HAP-1 (cell line): Measurements from ENCODE around the gene TOX2.

Experiments used
- DNase-seq, 2 experiments: peaks; one replicate each; pipeline ENCODE4 v3.0.0-alpha.2; 2016 to 2020; ENCODE audit warnings: low spot score in 2 of 2
- H3K27me3 ChIP-seq: fragments of 250-450 bp; sonication (Bioruptor Pico); 2 replicates; pipeline ENCODE4 v1.5.1; 2020; ENCODE audit warnings: low read depth, mild to moderate bottlenecking, moderate library complexity
- H3K36me3 ChIP-seq: fragments of 250-450 bp; sonication (Bioruptor Pico); replicated peaks from 2 replicates; pipeline ENCODE4 v1.5.1; 2020; ENCODE audit warnings: mild to moderate bottlenecking
- H3K4me1 ChIP-seq: fragments of 250-450 bp; sonication (Bioruptor Pico); 2 replicates; pipeline ENCODE4 v1.5.1; 2020; ENCODE audit warnings: mild to moderate bottlenecking
- H3K4me3 ChIP-seq: fragments of 250-450 bp; sonication (Bioruptor Pico); 2 replicates; pipeline ENCODE4 v1.5.1; 2020; ENCODE audit warnings: mild to moderate bottlenecking, moderate library complexity
- H3K9me3 ChIP-seq: fragments of 250-450 bp; sonication (Bioruptor Pico); 2 replicates; pipeline ENCODE4 v1.5.1; 2020; ENCODE audit warnings: mild to moderate bottlenecking, moderate library complexity
- in situ Hi-C: fragments of 300-500 bp; cut with MboI; formaldehyde crosslinking; loops from 3 replicates; pipeline ENCODE4 v1.14.3; 2020; ENCODE audit warnings: low sequenced_read_pairs, inconsistent platforms, mixed read lengths

TOX2 gene

DNA sequence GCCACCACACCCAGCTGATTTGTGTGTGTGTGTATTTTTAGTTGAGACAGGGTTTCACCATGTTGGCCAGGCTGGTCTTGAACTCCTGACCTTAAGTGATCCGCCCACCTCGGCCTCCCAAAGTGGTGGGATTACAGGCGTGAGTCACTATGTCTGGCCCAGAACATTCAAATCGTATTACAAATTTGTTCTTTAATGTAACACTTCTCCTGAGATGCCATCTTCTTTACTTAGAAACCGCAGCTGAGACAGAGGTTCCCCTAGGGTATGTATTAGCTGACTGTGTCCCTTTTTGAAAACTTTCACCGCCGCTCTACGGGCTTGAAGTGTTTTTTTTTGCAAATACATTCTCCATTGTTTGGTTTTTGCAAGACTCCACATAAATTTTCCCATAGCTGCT, 62.6 kb downstream of the TOX2 start:
- no peak for DNase-seq
- Histone ChIP-seq H3K4me3 (no peak overlapping the region), H3K27me3 (no peaks in the 10 kb centered on the region), H3K36me3 (no peaks in the 10 kb centered on the region), H3K4me1 (peaks cover 3% of the 10 kb centered on the region; the same call in 1 of the 2 replicates), H3K9me3 (no peaks in the 10 kb centered on the region)
- in situ Hi-C loops, result no loop called here

DNA sequence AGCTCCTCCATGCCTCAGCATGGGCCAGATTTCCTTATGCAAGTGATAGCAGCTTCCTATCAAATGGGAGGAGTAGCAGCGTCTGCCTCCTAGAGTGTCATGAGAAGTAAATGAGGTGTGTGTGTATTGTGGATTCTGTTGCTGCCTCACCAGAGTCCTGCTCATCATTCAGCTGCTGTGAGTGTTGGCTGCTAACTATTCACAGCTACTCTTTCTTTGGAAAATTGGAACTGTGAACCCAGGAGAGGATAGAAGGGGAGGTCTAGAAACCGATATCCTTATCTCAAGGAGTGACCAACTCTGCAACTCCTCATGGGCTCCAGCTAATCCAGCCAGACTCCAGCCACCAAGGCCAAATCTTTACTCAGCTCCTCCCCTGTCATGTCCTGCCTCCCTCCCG, 63.3 kb downstream of the TOX2 start:
- Histone ChIP-seq H3K4me1 (peaks cover 3% of the 10 kb centered on the region; the same call in 1 of the 2 replicates), H3K9me3 (no peaks in the 10 kb centered on the region), H3K36me3 (no peaks in the 10 kb centered on the region), H3K4me3 (no peak overlapping the region), H3K27me3 (no peaks in the 10 kb centered on the region)
- in situ Hi-C loops, result no loop called here
- no peak for DNase-seq

DNA sequence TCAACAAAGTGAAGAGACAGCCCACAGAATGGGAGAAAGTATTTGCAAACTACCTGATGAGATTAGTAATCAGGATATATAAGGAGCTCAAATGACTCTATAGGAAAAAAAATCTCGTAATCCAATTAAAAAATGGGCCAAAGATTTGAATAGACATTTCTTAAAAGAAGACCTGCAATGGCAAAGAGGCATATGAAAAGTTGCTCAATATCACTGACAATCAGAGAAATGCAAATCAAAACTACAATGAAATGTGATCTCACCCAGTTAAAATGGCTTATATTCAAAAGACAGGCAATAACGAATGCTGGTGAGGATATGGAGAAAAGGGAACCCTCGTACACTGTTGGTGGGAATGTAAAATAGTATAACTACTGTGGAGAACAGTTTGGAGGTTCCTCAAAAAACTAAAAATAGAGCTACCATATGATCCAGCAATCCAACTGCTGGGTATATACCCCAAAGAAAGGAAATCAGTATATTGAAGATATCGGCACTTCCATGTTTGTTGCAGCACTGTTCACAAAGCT, 65.0 kb downstream of the TOX2 start:
- no peaks in the 10 kb centered on the region for H3K9me3 ChIP-seq
- H3K36me3 ChIP-seq, result no peaks in the 10 kb centered on the region
- H3K27me3 ChIP-seq, result no peaks in the 10 kb centered on the region
- H3K4me3 ChIP-seq, result no peak overlapping the region
- in situ Hi-C loops, result no loop called here
- no peak for DNase-seq
- peaks cover 3% of the 10 kb centered on the region; the same call in 1 of the 2 replicates for H3K4me1 ChIP-seq

DNA sequence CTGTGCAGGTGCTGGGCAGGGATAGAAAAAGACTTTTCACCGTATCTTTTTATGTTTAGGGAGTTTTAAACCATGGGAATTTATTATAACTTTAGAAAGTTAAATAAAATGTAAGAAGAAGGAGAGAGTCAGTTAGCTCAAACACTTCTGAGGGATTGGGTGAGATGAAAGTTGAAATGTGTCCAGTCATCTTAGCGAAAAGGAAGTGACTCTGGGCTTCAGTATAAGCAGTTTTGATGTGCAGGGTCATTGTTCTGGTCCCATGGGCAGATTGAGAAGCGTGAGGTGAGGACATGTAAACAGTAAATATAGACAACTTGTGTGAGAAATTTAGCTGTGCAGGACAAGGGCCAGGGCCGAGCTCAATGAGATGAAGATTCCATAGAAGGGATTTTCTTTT, 66.9 kb downstream of the TOX2 start:
- in situ Hi-C loops, result no loop called here
- Histone ChIP-seq H3K9me3 (no peaks in the 10 kb centered on the region), H3K27me3 (no peaks in the 10 kb centered on the region), H3K4me3 (no peak overlapping the region), H3K36me3 (no peaks in the 10 kb centered on the region), H3K4me1 (peaks cover 3% of the 10 kb centered on the region; the same call in 1 of the 2 replicates)
- no peak for DNase-seq

DNA sequence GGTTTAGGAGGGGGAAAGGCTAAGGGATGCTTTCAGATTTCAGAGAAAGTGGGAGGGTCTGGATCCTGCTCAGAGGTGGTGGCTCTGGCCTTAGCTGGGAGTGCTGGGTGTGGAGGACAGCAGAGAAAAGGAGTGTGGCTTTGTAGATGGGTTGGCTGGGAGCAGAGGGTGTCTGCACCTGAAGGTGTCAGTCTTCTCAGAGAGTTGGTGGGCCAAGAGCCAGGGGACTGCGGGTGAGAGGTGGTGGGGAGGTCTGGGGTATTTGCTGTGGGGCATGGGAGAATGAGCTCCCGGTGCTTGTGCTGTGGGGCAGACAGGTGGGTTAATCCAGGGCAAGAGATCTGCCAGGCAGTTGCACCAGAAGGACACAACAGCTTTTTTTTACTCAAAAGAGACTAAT, 67.4 kb downstream of the TOX2 start:
- no peak for DNase-seq
- Histone ChIP-seq H3K27me3 (no peaks in the 10 kb centered on the region), H3K36me3 (no peaks in the 10 kb centered on the region), H3K4me3 (no peak overlapping the region), H3K9me3 (no peaks in the 10 kb centered on the region), H3K4me1 (peaks cover 3% of the 10 kb centered on the region; the same call in 1 of the 2 replicates)
- in situ Hi-C loops, result no loop called here

DNA sequence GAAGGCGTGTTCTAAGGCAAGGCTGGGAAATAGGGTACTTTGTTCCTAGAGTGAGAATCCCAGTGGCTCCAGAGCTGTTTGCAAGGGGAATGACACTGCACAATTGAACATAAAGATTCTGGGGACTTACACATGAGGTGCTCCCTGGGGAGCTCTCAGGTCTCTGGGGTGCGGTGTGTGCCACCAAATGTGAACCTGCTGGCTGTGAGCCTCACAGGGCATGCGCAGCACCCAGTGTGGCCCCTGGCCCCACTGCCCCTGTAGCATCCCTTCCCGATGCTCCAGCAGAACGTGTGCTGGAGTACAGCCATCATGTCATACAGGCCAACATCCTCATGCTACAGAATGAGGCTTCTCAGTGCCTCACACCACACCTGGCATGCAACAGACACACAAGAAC, 68.2 kb downstream of the TOX2 start:
- H3K36me3 ChIP-seq, result no peaks in the 10 kb centered on the region
- H3K4me1 ChIP-seq, result peaks cover 3% of the 10 kb centered on the region; the same call in 1 of the 2 replicates
- H3K9me3 ChIP-seq, result no peaks in the 10 kb centered on the region
- H3K27me3 ChIP-seq, result no peaks in the 10 kb centered on the region
- H3K4me3 ChIP-seq, result no peak overlapping the region
- DNase-seq, result no peak
- in situ Hi-C loops, result no loop called here

DNA sequence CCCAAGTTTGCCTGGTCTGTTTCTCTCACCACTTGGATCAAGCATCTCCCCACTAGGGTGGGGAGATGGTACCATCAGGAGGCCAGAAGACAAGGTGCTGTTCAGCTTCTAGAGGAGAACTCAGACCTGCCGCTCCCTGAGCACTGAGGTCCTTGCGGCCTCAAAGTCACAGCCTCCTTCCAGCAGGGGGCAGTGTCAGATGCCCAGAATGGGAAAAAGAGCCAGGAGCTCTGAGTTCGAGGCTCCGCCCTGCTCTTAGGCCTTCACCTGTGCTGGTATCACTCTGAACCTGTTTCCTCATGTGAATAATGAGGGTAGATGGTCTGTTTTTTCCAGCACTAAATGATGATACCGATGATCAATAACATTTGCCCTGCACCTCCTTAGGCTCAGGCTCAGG, 68.7 kb downstream of the TOX2 start:
- H3K4me3 ChIP-seq, result no peak overlapping the region
- in situ Hi-C loops, result no loop called here
- DNase-seq, result peak in 1 of 2 experiments; percentile 37
- H3K36me3 ChIP-seq, result no peaks in the 10 kb centered on the region
- H3K4me1 ChIP-seq, result peaks cover 3% of the 10 kb centered on the region; the same call in 1 of the 2 replicates
- H3K27me3 ChIP-seq, result no peaks in the 10 kb centered on the region
- H3K9me3 ChIP-seq, result no peaks in the 10 kb centered on the region

DNA sequence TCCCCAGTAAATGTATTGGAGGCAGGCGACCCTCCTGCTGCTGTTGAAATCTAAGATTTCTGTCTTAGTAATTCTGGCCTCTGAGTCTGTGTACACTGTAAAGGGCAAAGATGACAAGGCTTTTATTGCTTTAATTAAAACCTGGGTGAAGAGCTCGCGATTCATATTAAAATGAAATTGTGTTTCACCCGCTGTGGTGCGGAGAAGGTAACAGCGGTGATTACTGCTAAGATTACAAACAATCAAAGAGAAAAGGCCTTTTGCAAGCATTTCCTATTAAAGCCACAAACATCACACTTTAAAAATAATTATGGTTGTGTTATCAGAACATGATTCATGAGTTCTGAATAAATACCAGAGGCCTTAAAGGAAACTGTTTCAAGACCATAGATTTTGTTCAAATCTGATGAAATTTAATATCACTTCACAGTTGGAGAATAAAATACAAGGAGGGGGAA, 69.3 kb downstream of the TOX2 start:
- Histone ChIP-seq H3K9me3 (no peaks in the 10 kb centered on the region), H3K27me3 (no peaks in the 10 kb centered on the region), H3K4me3 (no peak overlapping the region), H3K4me1 (peaks cover 3% of the 10 kb centered on the region; the same call in 1 of the 2 replicates), H3K36me3 (no peaks in the 10 kb centered on the region)
- in situ Hi-C loops, result no loop called here
- no peak for DNase-seq

DNA sequence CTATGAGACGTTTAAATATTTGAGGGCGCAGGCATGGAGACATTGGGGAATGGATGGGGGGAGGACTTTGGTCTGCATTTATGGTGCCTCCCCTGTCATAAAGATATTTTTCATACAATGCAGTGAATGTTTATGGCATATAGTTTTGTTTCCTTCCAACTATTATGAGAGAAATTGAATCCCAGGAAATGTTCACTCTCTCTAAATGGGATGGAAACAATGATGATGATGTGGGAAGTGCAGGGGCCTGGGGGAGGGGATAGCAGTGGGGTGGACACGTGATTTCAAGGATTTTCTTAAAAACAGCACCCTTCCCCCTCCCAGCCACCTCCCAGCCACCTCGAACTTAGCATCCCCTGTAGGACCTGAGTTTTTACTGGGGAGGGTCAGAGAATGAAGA, 69.9 kb downstream of the TOX2 start:
- no peak for DNase-seq
- no peak overlapping the region for H3K4me3 ChIP-seq
- peaks cover 3% of the 10 kb centered on the region; the same call in 1 of the 2 replicates for H3K4me1 ChIP-seq
- H3K9me3 ChIP-seq, result no peaks in the 10 kb centered on the region
- H3K27me3 ChIP-seq, result no peaks in the 10 kb centered on the region
- H3K36me3 ChIP-seq, result no peaks in the 10 kb centered on the region
- in situ Hi-C loops, result no loop called here

DNA sequence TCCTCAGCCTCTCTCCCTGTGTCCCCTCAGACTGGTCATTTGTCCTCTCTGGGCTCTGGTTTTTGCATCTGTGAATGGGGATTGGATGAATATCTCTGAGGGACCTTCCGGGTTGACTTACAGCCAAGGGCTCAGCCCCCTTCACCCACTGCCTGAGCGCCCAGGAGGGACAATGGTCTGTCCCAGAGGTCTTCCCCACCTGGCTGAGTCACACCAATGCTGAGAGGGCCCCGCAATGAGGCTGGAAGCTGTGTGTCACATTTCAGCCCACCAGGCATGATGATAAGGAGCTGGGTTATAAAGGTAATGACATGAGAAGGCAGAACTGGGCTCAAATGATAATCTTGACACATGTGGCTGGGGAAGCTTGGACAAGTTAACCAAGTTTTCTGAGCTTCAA, 70.5 kb downstream of the TOX2 start:
- H3K27me3 ChIP-seq, result no peaks in the 10 kb centered on the region
- H3K9me3 ChIP-seq, result no peaks in the 10 kb centered on the region
- no peak for DNase-seq
- no peak overlapping the region for H3K4me3 ChIP-seq
- no peaks in the 10 kb centered on the region for H3K36me3 ChIP-seq
- H3K4me1 ChIP-seq, result no peaks in the 10 kb centered on the region
- in situ Hi-C loops, result no loop called here

DNA sequence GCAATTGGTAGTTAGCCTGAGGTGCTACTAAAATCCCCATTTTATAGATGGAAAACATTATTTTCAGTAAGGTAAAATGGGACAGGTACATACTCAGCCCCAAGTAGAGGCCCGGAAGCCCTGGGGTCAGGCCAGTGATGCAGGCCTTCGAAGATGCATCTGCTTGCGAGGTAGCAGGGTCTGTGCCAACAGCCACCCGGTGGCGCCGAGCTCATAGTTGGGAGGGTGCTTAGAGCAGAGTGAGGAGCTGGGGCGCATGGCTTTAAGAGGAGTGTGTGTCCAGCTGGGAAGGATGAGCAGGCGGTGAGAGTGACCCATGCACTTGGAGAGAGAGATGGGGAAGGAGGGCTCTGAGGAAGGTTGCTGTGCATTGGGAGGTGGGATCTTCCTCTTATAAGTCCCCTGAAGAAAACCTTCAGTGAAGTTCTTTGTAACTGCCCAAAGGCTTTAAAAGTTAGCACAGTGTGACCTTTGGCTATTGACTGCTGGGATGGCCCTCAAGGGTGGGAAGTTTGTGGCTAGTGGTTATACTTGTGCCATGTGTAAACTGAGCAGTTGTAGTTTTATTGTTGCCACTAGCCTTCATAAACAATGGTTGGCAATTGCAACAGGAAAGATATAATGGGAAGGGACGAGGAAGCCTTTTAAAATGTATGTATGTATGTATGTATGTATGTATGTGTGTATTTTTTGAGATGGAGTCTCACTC, 71.1 kb downstream of the TOX2 start:
- DNase-seq, result no peak
- H3K9me3 ChIP-seq, result no peaks in the 10 kb centered on the region
- H3K27me3 ChIP-seq, result no peaks in the 10 kb centered on the region
- H3K4me1 ChIP-seq, result no peaks in the 10 kb centered on the region
- no peaks in the 10 kb centered on the region for H3K36me3 ChIP-seq
- in situ Hi-C loops, result no loop called here
- H3K4me3 ChIP-seq, result no peak overlapping the region

DNA sequence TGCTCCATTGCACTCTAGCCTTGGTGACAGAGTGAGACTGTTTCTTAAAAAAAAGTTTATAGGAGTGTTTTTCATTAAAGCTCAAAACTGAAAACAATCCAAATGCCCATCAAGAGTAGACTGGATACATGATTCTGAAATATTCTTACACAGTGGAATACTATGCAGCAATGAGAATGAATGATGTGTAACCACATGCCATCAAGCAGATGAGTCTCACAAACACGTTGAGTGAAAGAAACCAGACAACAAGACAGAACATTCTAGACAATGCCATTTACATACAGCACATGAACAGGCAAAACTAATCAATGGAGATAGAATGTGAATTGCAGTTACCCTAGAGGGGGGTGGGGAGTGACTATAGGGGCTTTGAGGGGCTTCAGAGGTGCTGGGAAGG, 72.4 kb downstream of the TOX2 start:
- DNase-seq, result no peak
- H3K4me1 ChIP-seq, result no peaks in the 10 kb centered on the region
- in situ Hi-C loops, result no loop called here
- H3K9me3 ChIP-seq, result no peaks in the 10 kb centered on the region
- no peaks in the 10 kb centered on the region for H3K27me3 ChIP-seq
- H3K4me3 ChIP-seq, result no peak overlapping the region
- no peaks in the 10 kb centered on the region for H3K36me3 ChIP-seq

DNA sequence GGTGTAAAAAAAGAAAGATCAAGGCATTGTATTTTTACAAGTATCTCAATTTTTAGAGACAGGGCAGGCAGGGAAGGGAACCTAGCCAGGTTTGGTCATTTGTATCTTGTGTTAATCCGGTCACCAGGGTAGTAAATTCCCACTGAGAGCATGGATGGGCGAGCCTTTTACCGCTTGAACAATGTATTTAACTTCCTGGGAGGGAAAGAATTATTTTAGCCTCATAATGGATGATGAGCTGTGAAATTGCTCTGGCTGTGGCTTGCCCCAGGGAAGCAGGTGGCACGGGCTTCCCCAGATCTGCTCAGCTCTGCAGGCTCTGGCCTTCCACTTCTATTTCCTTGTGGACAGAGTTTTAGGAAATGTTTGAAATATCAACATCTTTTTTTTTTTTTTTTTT, 72.9 kb downstream of the TOX2 start:
- Histone ChIP-seq H3K36me3 (no peaks in the 10 kb centered on the region), H3K27me3 (no peaks in the 10 kb centered on the region), H3K4me3 (no peak overlapping the region), H3K9me3 (no peaks in the 10 kb centered on the region), H3K4me1 (no peaks in the 10 kb centered on the region)
- no peak for DNase-seq
- in situ Hi-C loops, result no loop called here

DNA sequence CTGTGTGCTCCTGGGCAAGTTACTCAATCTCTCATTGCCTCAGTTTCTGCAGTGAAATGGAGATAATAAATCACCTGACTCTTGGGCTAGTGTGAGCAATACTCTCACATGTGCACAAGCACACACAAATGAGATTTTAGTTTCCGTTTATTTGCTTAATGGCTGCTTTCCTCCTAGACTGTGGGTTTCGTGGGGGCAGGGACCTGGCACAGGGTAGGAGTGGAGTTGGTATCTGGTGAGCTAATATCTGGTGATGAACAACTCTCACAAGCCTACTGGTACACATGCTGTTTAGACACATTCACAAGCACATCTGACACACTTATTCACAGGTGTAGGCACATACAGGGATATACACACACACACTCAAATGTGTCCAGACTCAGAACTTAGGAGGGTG, 73.8 kb downstream of the TOX2 start:
- in situ Hi-C loops, result no loop called here

More for the DNA sequence above, 73.8 kb downstream of the TOX2 start:
- Histone ChIP-seq H3K36me3 (no peaks in the 10 kb centered on the region), H3K27me3 (no peaks in the 10 kb centered on the region), H3K4me3 (no peak overlapping the region), H3K9me3 (no peaks in the 10 kb centered on the region), H3K4me1 (no peaks in the 10 kb centered on the region)
- no peak for DNase-seq
